ENCODE data around the gene WDR33.

DNA sequence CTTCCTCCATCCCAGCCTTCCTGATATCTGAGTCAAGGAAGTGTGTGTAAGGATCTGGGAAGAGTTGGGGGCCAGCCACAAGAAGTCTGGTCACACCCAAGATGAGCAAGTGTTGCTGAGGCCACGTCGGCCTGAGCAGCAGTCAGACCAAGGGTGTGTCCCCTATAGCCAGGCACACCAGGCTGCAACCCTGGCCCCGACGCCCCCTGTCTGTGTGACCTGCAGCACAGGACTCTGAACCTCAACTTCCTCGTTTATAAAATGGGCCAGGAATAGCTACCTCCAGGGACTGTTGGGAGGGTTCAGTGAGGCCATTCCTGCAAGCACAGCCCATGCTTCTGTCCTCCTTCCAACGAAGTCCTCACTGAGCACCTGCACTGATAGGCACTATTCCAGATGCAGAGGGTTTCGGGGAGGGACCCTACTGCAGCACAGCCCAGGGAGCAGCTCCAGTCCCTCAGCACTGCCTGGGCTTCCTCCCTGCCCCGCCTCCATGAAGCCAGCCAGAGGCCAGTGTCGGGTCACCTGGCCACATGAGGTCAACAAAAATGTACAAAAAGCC lies 148.9 kb downstream of the WDR33 start:
- TF ChIP-seq, protein P1, sequence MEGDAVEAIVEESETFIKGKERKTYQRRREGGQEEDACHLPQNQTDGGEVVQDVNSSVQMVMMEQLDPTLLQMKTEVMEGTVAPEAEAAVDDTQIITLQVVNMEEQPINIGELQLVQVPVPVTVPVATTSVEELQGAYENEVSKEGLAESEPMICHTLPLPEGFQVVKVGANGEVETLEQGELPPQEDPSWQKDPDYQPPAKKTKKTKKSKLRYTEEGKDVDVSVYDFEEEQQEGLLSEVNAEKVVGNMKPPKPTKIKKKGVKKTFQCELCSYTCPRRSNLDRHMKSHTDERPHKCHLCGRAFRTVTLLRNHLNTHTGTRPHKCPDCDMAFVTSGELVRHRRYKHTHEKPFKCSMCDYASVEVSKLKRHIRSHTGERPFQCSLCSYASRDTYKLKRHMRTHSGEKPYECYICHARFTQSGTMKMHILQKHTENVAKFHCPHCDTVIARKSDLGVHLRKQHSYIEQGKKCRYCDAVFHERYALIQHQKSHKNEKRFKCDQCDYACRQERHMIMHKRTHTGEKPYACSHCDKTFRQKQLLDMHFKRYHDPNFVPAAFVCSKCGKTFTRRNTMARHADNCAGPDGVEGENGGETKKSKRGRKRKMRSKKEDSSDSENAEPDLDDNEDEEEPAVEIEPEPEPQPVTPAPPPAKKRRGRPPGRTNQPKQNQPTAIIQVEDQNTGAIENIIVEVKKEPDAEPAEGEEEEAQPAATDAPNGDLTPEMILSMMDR (conservative IDR thresholded peaks at IDR 0.05; ENCODE audit: low read depth, low read length) = no peak
- TF ChIP-seq EZH2 (IDR thresholded peaks at IDR 0.05; ENCODE audit: borderline replicate concordance, low read depth, low read length, poor library complexity, severe bottlenecking) = no peak
